HepG2 (cell line): ENCODE measurements around the gene NDUFAF8.

ENCODE experiments used
- ESRRA ChIP-seq: sonication (generic); formaldehyde crosslinking; IDR thresholded peaks from 2 replicates; pipeline ENCODE4 v1.5.1; 2020; ENCODE audit warnings: mild to moderate bottlenecking, low read depth, missing genetic modification reagents
- FOXK1 ChIP-seq: sonication (generic); formaldehyde crosslinking; IDR thresholded peaks from 2 replicates; pipeline ENCODE4 v1.4.0; 2020; ENCODE audit warnings: low read depth, missing genetic modification reagents, borderline replicate concordance
- HNRNPL ChIP-seq: fragments of 200-400 bp; formaldehyde crosslinking; IDR thresholded peaks from 2 replicates; pipeline ENCODE4 v1.6.1; 2017; ENCODE audit warnings: mild to moderate bottlenecking, low read depth, low read length
- MAFK ChIP-seq, 2 experiments: IDR thresholded peaks in 1 of 2; conservative IDR thresholded peaks in 1 of 2; 2 replicates each; pipeline ENCODE4 v1.6.1; 2011; ENCODE audit warnings: improper control_type of control experiment in 2 of 2, low read length in 2 of 2
- MAZ ChIP-seq, 2 experiments: sonication (generic) in 1 of 2; formaldehyde crosslinking in 1 of 2; IDR thresholded peaks; 2 replicates each; pipeline versions ENCODE4 v1.5.0 to v1.6.1; 2012 to 2020; ENCODE audit warnings: low read depth in 2 of 2, mild to moderate bottlenecking in 2 of 2, borderline replicate concordance in 1 of 2, improper control_type of control experiment in 1 of 2, low read length in 1 of 2, missing genetic modification reagents in 1 of 2, moderate library complexity in 1 of 2
- REST ChIP-seq, 2 experiments: IDR thresholded peaks; 2 replicates each; pipeline ENCODE4 v1.6.1; 2011 to 2012; ENCODE audit warnings: low read length in 2 of 2, borderline replicate concordance in 1 of 2, low read depth in 1 of 2, mild to moderate bottlenecking in 1 of 2, moderate library complexity in 1 of 2
- SP1 ChIP-seq, 2 experiments: fragments of 450-650 bp in 1 of 2; sonication (generic) in 1 of 2; formaldehyde crosslinking in 1 of 2; IDR thresholded peaks; 2 replicates each; pipeline versions ENCODE4 v1.4.0 to v1.6.1; 2016 to 2020; ENCODE audit warnings: missing genetic modification reagents in 1 of 2

- TF ChIP-seq HNRNPL (no peak), REST (IDR thresholded peaks at IDR 0.05; ENCODE audit: borderline replicate concordance in 1 of 2, low read depth in 1 of 2, low read length in 2 of 2) (no peak), FOXK1 (no peak), MAZ (IDR thresholded peaks at IDR 0.05; ENCODE audit: borderline replicate concordance, low read depth, low read length) (no peak), MAZ (CRISPR knock-in tag; IDR thresholded peaks at IDR 0.05; ENCODE audit: low read depth) (no peak), SP1 (IDR thresholded peaks at IDR 0.05) (no peak), SP1 (CRISPR knock-in tag; IDR thresholded peaks at IDR 0.05) (no peak), MAFK (conservative IDR thresholded peaks at IDR 0.05 in 1 of 2, IDR thresholded peaks at IDR 0.05 in 1 of 2; ENCODE audit: low read length in 2 of 2) (no peak), ESRRA (no peak)
These were observed 38.9 kb upstream of the NDUFAF8 start for GRCh38 chr17:81200201-81200600.
